ENCODE measurements around the gene LMNTD2. TPM values are rescaled to one million over a fixed set of nuclear protein-coding genes. Genes with fewer than 3 reads are reported as not detected.

The LMNTD2 gene
- total RNA-seq, 1 donor from 2014 or later: 0.82 TPM

GRCh38 chr11:508956-509355 is 51.6 kb downstream of the LMNTD2 start:
- DNase-seq: no peak

GRCh38 chr11:507727-508515 is 52.6 kb downstream of the LMNTD2 start:
- no peak for DNase-seq

- peak; percentile 98 for DNase-seq
Observed at GRCh38 chr11:506995-507726, 53.4 kb downstream of the LMNTD2 start, which contains the start of gene RNH1. TSS of gene RNH1 (minus strand) at chr11:507242. CDS start at chr11:502162, 5,080 bp downstream.

- DNase-seq: peak; percentile 99
Observed at GRCh38 chr11:506238-506994, 54.1 kb downstream of the LMNTD2 start.

- DNase-seq: no peak
Observed at GRCh38 chr11:504994-505344, 55.6 kb downstream of the LMNTD2 start.

Small RNA genes lying within 50 kb of the gene (small RNA-seq; reads per million reads assigned to genes)
- 4.6 reads per million, percentile 92 among the genes with 10 or more reads in this experiment for gene MIR210 (ENCODE audit: low replicate concordance)

Other genes starting within 250 kb of the LMNTD2 start
- 4.2 TPM for gene IFITM1, start 246.7 kb downstream of the LMNTD2 start, total RNA-seq
- 34.9 TPM for gene IFITM3, start 239.9 kb downstream of the LMNTD2 start, total RNA-seq
- 22.9 TPM for gene B4GALNT4, start 191.2 kb downstream of the LMNTD2 start, total RNA-seq
- 39.2 TPM for gene PKP3, start 166.5 kb downstream of the LMNTD2 start, total RNA-seq
- gene SIGIRR, start 145.7 kb downstream of the LMNTD2 start, total RNA-seq: 10.7 TPM
- 2.1 TPM for gene ANO9, start 118.7 kb downstream of the LMNTD2 start, total RNA-seq
- 20.1 TPM for gene PTDSS2, start 110.5 kb downstream of the LMNTD2 start, total RNA-seq
- 155 TPM for gene RNH1, start 53.5 kb downstream of the LMNTD2 start, total RNA-seq
- 50.7 TPM for gene HRAS, start 25.2 kb downstream of the LMNTD2 start, total RNA-seq
- gene LRRC56, start 23.2 kb downstream of the LMNTD2 start, total RNA-seq: 2.1 TPM
- gene RASSF7, start 232 bp upstream of the LMNTD2 start, total RNA-seq: 7.3 TPM
- gene PHRF1, start 15.7 kb upstream of the LMNTD2 start, total RNA-seq: 26.5 TPM
- 12.5 TPM for gene IRF7, start 55.2 kb upstream of the LMNTD2 start, total RNA-seq
- not detected for gene CDHR5, start 64.2 kb upstream of the LMNTD2 start, total RNA-seq
- 21.6 TPM for gene SCT, start 66.4 kb upstream of the LMNTD2 start, total RNA-seq
- not detected for gene DRD4, start 76.5 kb upstream of the LMNTD2 start, total RNA-seq
- gene DEAF1, start 134.5 kb upstream of the LMNTD2 start, total RNA-seq: 18.8 TPM
- 10.1 TPM for gene TMEM80, start 135.1 kb upstream of the LMNTD2 start, total RNA-seq
- gene EPS8L2, start 145.5 kb upstream of the LMNTD2 start, total RNA-seq: 88.3 TPM
- gene TALDO1, start 186.7 kb upstream of the LMNTD2 start, total RNA-seq: 79.3 TPM
- 17.4 TPM for gene GATD1, start 216.7 kb upstream of the LMNTD2 start, total RNA-seq
- not detected for gene CEND1, start 229.4 kb upstream of the LMNTD2 start, total RNA-seq
- gene SLC25A22, start 237.5 kb upstream of the LMNTD2 start, total RNA-seq: 7.5 TPM
- 13.4 TPM for gene PIDD1, start 244.5 kb upstream of the LMNTD2 start, total RNA-seq
- 259 TPM for gene RPLP2, start 249.2 kb upstream of the LMNTD2 start, total RNA-seq